ENCODE data around the gene TBL3. TPM values are rescaled to one million over a fixed set of nuclear protein-coding genes. Genes with fewer than 3 reads are reported as not detected.

TBL3 gene
- total RNA-seq, 2 experiments from 2014 or later = 73.5 to 74.8 TPM

GRCh38 chr16:1987198-1987597, 15.3 kb downstream of the TBL3 start:
- CTCF ChIA-PET = interaction anchor here (1.7 kb wide), 1 partner anchor 17 kb away, joined by 6 read pairs; no protein-coding TSS in a partner anchor
- POLR2A ChIA-PET = no interaction called here

- POLR2A ChIA-PET = interaction anchor here (1.2 kb wide), 1 partner anchor 25 kb away, joined by 4 read pairs; the partner anchor contains the start of gene RPS2
Measured at GRCh38 chr16:1989209-1990100, 17.6 kb downstream of the TBL3 start, which contains the start of gene SYNGR3. Gene SYNGR3, plus strand, starts transcription at chr16:1989970. Its CDS starts 133 bp downstream, at chr16:1990103.

GRCh38 chr16:1990101-1990350, 18.2 kb downstream of the TBL3 start:
- ChIA-PET CTCF (interaction anchor here (1.6 to 1.7 kb wide), 2 partner anchors 8 to 13 kb away, joined by 5 to 8 read pairs; partner anchors contain the start of gene NOXO1), POLR2A (interaction anchor here (1.2 to 2.2 kb wide), 2 partner anchors 25 to 165 kb away, joined by 4 to 7 read pairs; partner anchors contain the start of genes RPS2 and TRAF7)

More at GRCh38 chr16:1989209-1990100, 17.6 kb downstream of the TBL3 start, which contains the start of gene SYNGR3:
- CTCF ChIA-PET = interaction anchor here (1.0 to 1.7 kb wide), 2 partner anchors 14 to 18 kb away, joined by 3 to 8 read pairs; partner anchors contain the start of gene TBL3

GRCh38 chr16:1990351-1991134, 18.7 kb downstream of the TBL3 start:
- CTCF ChIA-PET = interaction anchor here (1.4 to 1.7 kb wide), 3 partner anchors 9 to 150 kb away, joined by 3 to 8 read pairs (median 5); partner anchors contain the start of gene NOXO1
- POLR2A ChIA-PET = interaction anchor here (1.1 to 2.4 kb wide), 5 partner anchors 8 to 164 kb away, joined by 3 to 11 read pairs (median 6); partner anchors contain the start of genes RPS2 and TRAF7

GRCh38 chr16:1991135-1991551, 19.3 kb downstream of the TBL3 start:
- CTCF ChIA-PET = interaction anchor here (1.4 to 5.5 kb wide), 4 partner anchors 9 to 149 kb away, joined by 3 to 41 read pairs (median 6); partner anchors contain the start of gene NOXO1
- POLR2A ChIA-PET = interaction anchor here (1.1 to 2.4 kb wide), 4 partner anchors 9 to 164 kb away, joined by 3 to 11 read pairs (median 6); partner anchors contain the start of genes RPS2 and TRAF7

- ChIA-PET POLR2A (interaction anchor here (1.1 to 2.4 kb wide), 4 partner anchors 9 to 163 kb away, joined by 3 to 11 read pairs (median 6); partner anchors contain the start of genes RPS2 and TRAF7), CTCF (interaction anchor here (1.4 to 5.5 kb wide), 3 partner anchors 10 to 149 kb away, joined by 3 to 41 read pairs (median 5); partner anchors contain the start of gene NOXO1)
Measured at GRCh38 chr16:1991588-1991947, 19.7 kb downstream of the TBL3 start.

- ChIA-PET POLR2A (interaction anchor here (2.2 to 2.4 kb wide), 3 partner anchors 21 to 163 kb away, joined by 6 to 11 read pairs (median 7); partner anchors contain the start of genes RPS2 and TRAF7), CTCF (interaction anchor here (5.5 kb wide), 1 partner anchor 12 kb away, joined by 41 read pairs; no protein-coding TSS in a partner anchor)
Measured at GRCh38 chr16:1991948-1992703, 20.3 kb downstream of the TBL3 start.

- POLR2A ChIA-PET = interaction anchor here (1.1 to 2.4 kb wide), 3 partner anchors 12 to 28 kb away, joined by 3 to 11 read pairs (median 6); partner anchors contain the start of genes NOXO1 and RPS2
- CTCF ChIA-PET = interaction anchor here (5.5 kb wide), 1 partner anchor 11 kb away, joined by 41 read pairs; no protein-coding TSS in a partner anchor
Measured at GRCh38 chr16:1992704-1993317, 21.0 kb downstream of the TBL3 start.

- ChIA-PET CTCF (interaction anchor here (0.6 to 5.5 kb wide), 5 partner anchors 9 to 138 kb away, joined by 3 to 41 read pairs (median 4); partner anchors contain the start of gene GFER), POLR2A (interaction anchor here (1.1 kb wide), 1 partner anchor 13 kb away, joined by 3 read pairs; the partner anchor contains the start of gene NOXO1)
Measured at GRCh38 chr16:1993731-1994131, 21.9 kb downstream of the TBL3 start.

GRCh38 chr16:1997494-1998359, 25.9 kb downstream of the TBL3 start:
- ChIA-PET CTCF (no interaction called here), POLR2A (no interaction called here)

- ChIA-PET POLR2A (no interaction called here), CTCF (no interaction called here)
Measured at GRCh38 chr16:1998360-1998835, 26.5 kb downstream of the TBL3 start.

GRCh38 chr16:1998852-1999801, 27.3 kb downstream of the TBL3 start:
- ChIA-PET POLR2A (no interaction called here), CTCF (no interaction called here)

GRCh38 chr16:1999866-2000514, 28.1 kb downstream of the TBL3 start:
- POLR2A ChIA-PET = no interaction called here
- CTCF ChIA-PET = no interaction called here

GRCh38 chr16:2001035-2001434, 29.2 kb downstream of the TBL3 start:
- ChIA-PET POLR2A (no interaction called here), CTCF (no interaction called here)
